Activated CD8-positive, alpha-beta T cell treated with anti-CD3 and anti-CD28 coated beads for 36 hours (primary cell): ENCODE results near the gene OR1J2. TPM values are rescaled to one million over a fixed set of nuclear protein-coding genes. Genes with fewer than 3 reads are reported as not detected.
"Not testable (repeated sequence)": the region's sequence is repeated elsewhere in the genome, so short reads cannot be mapped to it uniquely, and the experiment has no call there.

Source experiments
- ATAC-seq: fragments of 200-7000 bp; cut with Tn5 transposase; one replicate; pipeline ENCODE4 v1.10.0; 2021; ENCODE audit warnings: mild to moderate bottlenecking, moderate library complexity
- CTCF ChIA-PET: fragments of 350-600 bp; sonication (Branson Sonifier 250); formaldehyde crosslinking; loops from one replicate; lab custom pipeline; 2021; ENCODE audit warnings: antibody characterized with exemption; lab: Charles Lee
- POLR2A ChIA-PET: fragments of 350-600 bp; sonication (Branson Sonifier 250); formaldehyde crosslinking; loops from one replicate; lab custom pipeline; 2021; ENCODE audit warnings: antibody characterized with exemption; lab: Charles Lee
- DNase-seq: peaks from one replicate; pipeline ENCODE4 v3.0.0-alpha.2; 2020
- H3K27ac Mint-ChIP-seq: one replicate; pipeline ENCODE4 v1.8.0; 2021; ENCODE audit warnings: mild to moderate bottlenecking, mixed read lengths
- H3K27me3 Mint-ChIP-seq: one replicate; pipeline ENCODE4 v1.8.0; 2021; ENCODE audit warnings: mixed read lengths
- H3K36me3 Mint-ChIP-seq: one replicate; pipeline ENCODE4 v1.8.0; 2021; ENCODE audit warnings: low read depth, mixed read lengths
- H3K4me1 Mint-ChIP-seq: one replicate; pipeline ENCODE4 v1.8.0; 2021; ENCODE audit warnings: low read depth, mixed read lengths
- H3K4me3 Mint-ChIP-seq: one replicate; pipeline ENCODE4 v1.8.0; 2021; ENCODE audit warnings: mild to moderate bottlenecking, moderate library complexity, mixed read lengths
- H3K9me3 Mint-ChIP-seq: one replicate; pipeline ENCODE4 v1.8.0; 2021; ENCODE audit warnings: mixed read lengths
- CTCF ChIP-seq: fragments of 200-600 bp; IDR thresholded peaks from one replicate; pipeline ENCODE4 v1.8.0; 2022; ENCODE audit warnings: antibody characterized with exemption, mild to moderate bottlenecking
- intact Hi-C: fragments of 100-400 bp; cut with micrococcal nuclease; formaldehyde crosslinking; loops from one replicate; pipeline ENCODE4 v1.10.0; 2022
- total RNA-seq, 2 experiments: library from RNA; stranded (reverse); gene quantifications; one replicate each; pipeline ENCODE4 v1.2.3, GENCODE V29; 2021

The OR1J2 gene
- total RNA-seq, 2 experiments from 2014 or later = not detected

- Mint-ChIP-seq H3K27me3 (peaks cover 13% of the 10 kb centered on the region), H3K4me1 (no peaks in the 10 kb centered on the region), H3K27ac (no peak overlapping the region), H3K4me3 (no peak overlapping the region), H3K36me3 (no peaks in the 10 kb centered on the region), H3K9me3 (no peaks in the 10 kb centered on the region)
- DNase-seq (no peak), ATAC-seq (no peak)
- intact Hi-C loops = no loop called here
- ChIA-PET CTCF (no interaction called here), POLR2A (no interaction called here)
- no peak for TF ChIP-seq CTCF
Measured at GRCh38 chr9:122519376-122519775, 8.8 kb downstream of the OR1J2 start.

- ATAC-seq = peak; percentile 81
- CTCF ChIA-PET = interaction anchor here (0.6 kb wide), 1 partner anchor 192 kb away, joined by 3 read pairs; no protein-coding TSS in a partner anchor
- no peak overlapping the region for H3K27ac Mint-ChIP-seq
Measured at GRCh38 chr9:122526602-122527001, 16.0 kb downstream of the OR1J2 start.

GRCh38 chr9:122527193-122527592, 16.6 kb downstream of the OR1J2 start, which contains the start of gene OR1N1:
OR1N1 (minus strand) TSS chr9:122527293; CDS start chr9:122527293, 0 bp downstream.
- CTCF ChIA-PET = interaction anchor here (0.6 kb wide), 1 partner anchor 191 kb away, joined by 3 read pairs; no protein-coding TSS in a partner anchor
- intact Hi-C loops = no loop called here
- no peak within 1 kb of the TSS for H3K27ac Mint-ChIP-seq

More at GRCh38 chr9:122526602-122527001, 16.0 kb downstream of the OR1J2 start:
- intact Hi-C loops = no loop called here
- H3K4me3 Mint-ChIP-seq = no peak overlapping the region
- H3K4me1 Mint-ChIP-seq = peaks cover 7% of the 10 kb centered on the region
- no peaks in the 10 kb centered on the region for H3K36me3 Mint-ChIP-seq
- POLR2A ChIA-PET = no interaction called here
- peaks cover 14% of the 10 kb centered on the region for H3K27me3 Mint-ChIP-seq
- no peak for TF ChIP-seq CTCF
- H3K9me3 Mint-ChIP-seq = no peaks in the 10 kb centered on the region
- DNase-seq = peak; percentile 40

GRCh38 chr9:122531157-122531556, 20.6 kb downstream of the OR1J2 start:
- H3K27ac Mint-ChIP-seq, H3K9me3 Mint-ChIP-seq, intact Hi-C loops, POLR2A ChIA-PET, H3K27me3 Mint-ChIP-seq, DNase-seq, H3K4me1 Mint-ChIP-seq, H3K36me3 Mint-ChIP-seq, ATAC-seq, H3K4me3 Mint-ChIP-seq: not testable (repeated sequence)
- CTCF ChIA-PET = interaction anchor here (2.6 kb wide), 1 partner anchor 65 kb away, joined by 7 read pairs; no protein-coding TSS in a partner anchor

More at GRCh38 chr9:122527193-122527592, 16.6 kb downstream of the OR1J2 start, which contains the start of gene OR1N1:
- no peaks in the 10 kb centered on the region for H3K9me3 Mint-ChIP-seq
- peaks cover 12% of the 10 kb centered on the region for H3K27me3 Mint-ChIP-seq
- no peak for TF ChIP-seq CTCF
- ATAC-seq = no peak
- peaks cover 7% of the 10 kb centered on the region for H3K4me1 Mint-ChIP-seq
- no peak within 1 kb of the TSS for H3K4me3 Mint-ChIP-seq
- no peaks in the 10 kb centered on the region for H3K36me3 Mint-ChIP-seq
- POLR2A ChIA-PET = no interaction called here
- DNase-seq = no peak

GRCh38 chr9:122536134-122536533, 25.5 kb downstream of the OR1J2 start:
- intact Hi-C loops = no loop called here
- no peak for TF ChIP-seq CTCF
- no peak for DNase-seq
- Mint-ChIP-seq H3K9me3 (peaks cover 6% of the 10 kb centered on the region), H3K4me1 (no peaks in the 10 kb centered on the region), H3K36me3 (no peaks in the 10 kb centered on the region), H3K27ac (no peak overlapping the region), H3K27me3 (no peaks in the 10 kb centered on the region), H3K4me3 (no peak overlapping the region)
- no peak for ATAC-seq
- CTCF ChIA-PET = no interaction called here
- POLR2A ChIA-PET = no interaction called here

GRCh38 chr9:122537066-122537465, 26.5 kb downstream of the OR1J2 start:
- intact Hi-C loops, H3K9me3 Mint-ChIP-seq, H3K4me3 Mint-ChIP-seq, H3K36me3 Mint-ChIP-seq, DNase-seq, H3K27me3 Mint-ChIP-seq, POLR2A ChIA-PET, CTCF ChIA-PET, H3K4me1 Mint-ChIP-seq, H3K27ac Mint-ChIP-seq, ATAC-seq: not testable (repeated sequence)
